HEK293T (cell line): ENCODE measurements around the gene RXFP4.

Source experiments
- ARNT ChIP-seq: fragments of 450-650 bp; IDR thresholded peaks from 2 replicates; pipeline ENCODE4 v1.6.1; 2017; ENCODE audit warnings: mild to moderate bottlenecking
- BHLHE40 ChIP-seq: fragments of 450-650 bp; IDR thresholded peaks from 2 replicates; pipeline ENCODE4 v1.6.1; 2016; ENCODE audit warnings: mild to moderate bottlenecking, moderate library complexity, borderline replicate concordance
- CTBP1 ChIP-seq: fragments of 450-650 bp; IDR thresholded peaks from 2 replicates; pipeline ENCODE4 v1.6.1; 2016; ENCODE audit warnings: borderline replicate concordance
- ELF4 ChIP-seq: fragments of 450-650 bp; IDR thresholded peaks from 2 replicates; pipeline ENCODE4 v1.6.1; 2017; ENCODE audit warnings: antibody characterized with exemption
- FOXA1 ChIP-seq: fragments of 450-650 bp; IDR thresholded peaks from 2 replicates; pipeline ENCODE4 v1.6.1; 2016; ENCODE audit warnings: mild to moderate bottlenecking
- FOXK2 ChIP-seq: fragments of 450-650 bp; IDR thresholded peaks from 2 replicates; pipeline ENCODE4 v1.6.1; 2016; ENCODE audit warnings: mild to moderate bottlenecking
- FOXM1 ChIP-seq: fragments of 450-650 bp; IDR thresholded peaks from 2 replicates; pipeline ENCODE4 v1.6.1; 2017; ENCODE audit warnings: mild to moderate bottlenecking, borderline replicate concordance
- HDGF ChIP-seq: fragments of 450-650 bp; IDR thresholded peaks from 2 replicates; pipeline ENCODE4 v1.6.1; 2017; ENCODE audit warnings: antibody characterized with exemption, borderline replicate concordance
- L3MBTL2 ChIP-seq: fragments of 450-650 bp; conservative IDR thresholded peaks from 2 replicates; pipeline ENCODE4 v1.6.1; 2016; ENCODE audit warnings: mild to moderate bottlenecking
- LEF1 ChIP-seq: fragments of 450-650 bp; IDR thresholded peaks from 2 replicates; pipeline ENCODE4 v1.6.1; 2017; ENCODE audit warnings: mild to moderate bottlenecking, borderline replicate concordance
- SP1 ChIP-seq: fragments of 450-650 bp; IDR thresholded peaks from 2 replicates; pipeline ENCODE4 v1.6.1; 2017
- SUZ12 ChIP-seq: fragments of 450-650 bp; IDR thresholded peaks from 2 replicates; pipeline ENCODE4 v1.6.1; 2016; ENCODE audit warnings: mild to moderate bottlenecking
- TARDBP ChIP-seq: fragments of 450-650 bp; IDR thresholded peaks from 2 replicates; pipeline ENCODE4 v1.6.1; 2016
- TF ChIP-seq, protein P1 (sequence below): fragments of 450-650 bp; IDR thresholded peaks from 2 replicates; pipeline ENCODE4 v1.6.1; 2016

GRCh38 chr1:155967341-155968050 lies 26.1 kb downstream of the RXFP4 start:
- TF ChIP-seq BHLHE40 (no peak), SUZ12 (no peak), CTBP1 (no peak), ELF4 (no peak), LEF1 (no peak), HDGF (no peak), SP1 (no peak), FOXM1 (no peak), FOXA1 (no peak), L3MBTL2 (no peak), ARNT (no peak), TARDBP (no peak), FOXK2 (no peak)
- TF ChIP-seq, protein P1, sequence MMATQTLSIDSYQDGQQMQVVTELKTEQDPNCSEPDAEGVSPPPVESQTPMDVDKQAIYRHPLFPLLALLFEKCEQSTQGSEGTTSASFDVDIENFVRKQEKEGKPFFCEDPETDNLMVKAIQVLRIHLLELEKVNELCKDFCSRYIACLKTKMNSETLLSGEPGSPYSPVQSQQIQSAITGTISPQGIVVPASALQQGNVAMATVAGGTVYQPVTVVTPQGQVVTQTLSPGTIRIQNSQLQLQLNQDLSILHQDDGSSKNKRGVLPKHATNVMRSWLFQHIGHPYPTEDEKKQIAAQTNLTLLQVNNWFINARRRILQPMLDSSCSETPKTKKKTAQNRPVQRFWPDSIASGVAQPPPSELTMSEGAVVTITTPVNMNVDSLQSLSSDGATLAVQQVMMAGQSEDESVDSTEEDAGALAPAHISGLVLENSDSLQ = no peak
